ENCODE data around the gene TEX28. TPM values are rescaled to one million over a fixed set of nuclear protein-coding genes. Genes with fewer than 3 reads are reported as not detected.

Gene TEX28
- total and polyA plus RNA-seq, 8 donors, result not detected

- TF ChIP-seq CTCF (IDR thresholded peaks at IDR 0.05) (peak in 2 of 7 experiments; percentile 25 to 44), POLR2A (IDR thresholded peaks at IDR 0.05) (no peak)
- Histone ChIP-seq H3K4me1 (no peaks in the 10 kb centered on the region), H3K27ac (no peak overlapping the region), H3K36me3 (no peaks in the 10 kb centered on the region), H3K27me3 (peaks cover 0 to 13% (median 0%) of the 10 kb centered on the region in 3 donors), H3K4me3 (no peak overlapping the region), H3K9me3 (no peaks in the 10 kb centered on the region)
- intact Hi-C loops (cut with DNase I; ENCODE audit: low total_unique reads), result no loop called here
- WGBS, 5 donors, result 15 to 31% (median 17%) methylated on average over 7 of the region's 7 CpGs
- peak in 1 of 2 donors; percentile 41 for DNase-seq
These were observed 22.6 kb upstream of the TEX28 start for GRCh38 chrX:154317391-154317995.

- H3K4me1 ChIP-seq, result no peaks in the 10 kb centered on the region
- no peak for TF ChIP-seq EP300 (IDR thresholded peaks at IDR 0.05)
- no peaks in the 10 kb centered on the region for H3K9me3 ChIP-seq
- H3K36me3 ChIP-seq, result no peaks in the 10 kb centered on the region
- intact Hi-C loops (cut with DNase I; ENCODE audit: low total_unique reads), result no loop called here
- no peak overlapping the region for H3K27ac ChIP-seq
- H3K27me3 ChIP-seq, result peaks cover 0 to 9% (median 0%) of the 10 kb centered on the region in 3 donors
- WGBS, 5 donors, result 82 to 94% (median 87%) methylated on average over 3 of the region's 3 CpGs
- H3K4me3 ChIP-seq, result no peak overlapping the region
- DNase-seq, result no peak
These were observed 20.5 kb upstream of the TEX28 start for GRCh38 chrX:154315416-154315815.

GRCh38 chrX:154313147-154313546 lies 18.2 kb upstream of the TEX28 start:
- H3K4me3 ChIP-seq, result no peak overlapping the region
- 60 to 86% (median 70%) methylated on average over 5 of the region's 5 CpGs for WGBS, 5 donors
- no peak for DNase-seq
- TF ChIP-seq CTCF (IDR thresholded peaks at IDR 0.05) (no peak), POLR2A (IDR thresholded peaks at IDR 0.05) (no peak), EP300 (IDR thresholded peaks at IDR 0.05) (no peak), POLR2AphosphoS5 (IDR thresholded peaks at IDR 0.05) (no peak)
- H3K27me3 ChIP-seq, result no peaks in the 10 kb centered on the region
- no peak overlapping the region for H3K27ac ChIP-seq
- intact Hi-C loops (cut with DNase I; ENCODE audit: low total_unique reads), result no loop called here
- no peaks in the 10 kb centered on the region for H3K9me3 ChIP-seq
- H3K4me1 ChIP-seq, result peaks cover 0 to 6% (median 0%) of the 10 kb centered on the region in 4 donors
- H3K36me3 ChIP-seq, result no peaks in the 10 kb centered on the region

GRCh38 chrX:154312116-154312515 lies 17.2 kb upstream of the TEX28 start:
- peaks cover 0 to 8% (median 0%) of the 10 kb centered on the region in 4 donors for H3K4me1 ChIP-seq
- TF ChIP-seq POLR2A (IDR thresholded peaks at IDR 0.05) (no peak), CTCF (IDR thresholded peaks at IDR 0.05) (no peak), EP300 (IDR thresholded peaks at IDR 0.05) (no peak), POLR2AphosphoS5 (IDR thresholded peaks at IDR 0.05) (no peak)
- H3K36me3 ChIP-seq, result no peaks in the 10 kb centered on the region
- H3K27me3 ChIP-seq, result no peaks in the 10 kb centered on the region
- H3K27ac ChIP-seq, result no peak overlapping the region
- no peaks in the 10 kb centered on the region for H3K9me3 ChIP-seq
- H3K4me3 ChIP-seq, result no peak overlapping the region
- no peak for DNase-seq
- WGBS, 5 donors, result 86 to 96% (median 92%) methylated on average over 6 to 7 of the region's 7 CpGs
- intact Hi-C loops (cut with DNase I; ENCODE audit: low total_unique reads), result no loop called here
